ENCODE results near the gene CA12. TPM values are rescaled to one million over a fixed set of nuclear protein-coding genes. Genes with fewer than 3 reads are reported as not detected.

The CA12 gene
- total RNA-seq, 2 donors from 2014 or later, result 8.1 to 26.8 TPM

DNA sequence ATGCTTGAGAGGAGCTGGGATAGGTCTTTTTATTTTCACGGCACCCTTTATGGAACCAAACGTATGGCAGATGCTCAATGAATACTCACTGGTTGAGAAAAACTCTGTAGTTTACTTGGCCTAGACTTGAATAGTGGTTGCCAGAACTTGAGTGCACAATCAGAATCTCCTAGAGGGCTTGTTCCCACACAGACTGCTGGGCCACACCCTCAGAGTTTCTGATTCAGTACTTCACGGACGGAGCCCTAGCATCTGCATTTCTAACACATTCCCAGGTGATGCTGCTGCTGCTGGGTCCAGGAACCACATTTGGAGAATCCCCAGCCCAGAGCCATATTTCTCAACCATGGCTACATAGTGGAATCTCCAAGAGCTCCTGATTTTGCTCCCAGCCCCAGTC lies 24.6 kb downstream of the CA12 start:
- TF ChIP-seq, protein P1, sequence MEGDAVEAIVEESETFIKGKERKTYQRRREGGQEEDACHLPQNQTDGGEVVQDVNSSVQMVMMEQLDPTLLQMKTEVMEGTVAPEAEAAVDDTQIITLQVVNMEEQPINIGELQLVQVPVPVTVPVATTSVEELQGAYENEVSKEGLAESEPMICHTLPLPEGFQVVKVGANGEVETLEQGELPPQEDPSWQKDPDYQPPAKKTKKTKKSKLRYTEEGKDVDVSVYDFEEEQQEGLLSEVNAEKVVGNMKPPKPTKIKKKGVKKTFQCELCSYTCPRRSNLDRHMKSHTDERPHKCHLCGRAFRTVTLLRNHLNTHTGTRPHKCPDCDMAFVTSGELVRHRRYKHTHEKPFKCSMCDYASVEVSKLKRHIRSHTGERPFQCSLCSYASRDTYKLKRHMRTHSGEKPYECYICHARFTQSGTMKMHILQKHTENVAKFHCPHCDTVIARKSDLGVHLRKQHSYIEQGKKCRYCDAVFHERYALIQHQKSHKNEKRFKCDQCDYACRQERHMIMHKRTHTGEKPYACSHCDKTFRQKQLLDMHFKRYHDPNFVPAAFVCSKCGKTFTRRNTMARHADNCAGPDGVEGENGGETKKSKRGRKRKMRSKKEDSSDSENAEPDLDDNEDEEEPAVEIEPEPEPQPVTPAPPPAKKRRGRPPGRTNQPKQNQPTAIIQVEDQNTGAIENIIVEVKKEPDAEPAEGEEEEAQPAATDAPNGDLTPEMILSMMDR (IDR thresholded peaks at IDR 0.05), result no peak
- ATAC-seq (ENCODE audit: insufficient number of reproducible peaks, low FRiP score, low read depth) (no peak), DNase-seq (ENCODE audit: low spot score) (no peak)
- no peak overlapping the region for H3K27ac ChIP-seq
- H3K4me3 ChIP-seq, result no peak overlapping the region
- H3K27me3 ChIP-seq (replicated peaks; ENCODE audit: insufficient read depth), result no peaks in the 10 kb centered on the region
- no peaks in the 10 kb centered on the region for H3K36me3 ChIP-seq
- no peaks in the 10 kb centered on the region for H3K9me3 ChIP-seq
- no peaks in the 10 kb centered on the region for H3K4me1 ChIP-seq (ENCODE audit: control insufficient read depth in 1 of 2, low read depth in 2 of 2)

DNA sequence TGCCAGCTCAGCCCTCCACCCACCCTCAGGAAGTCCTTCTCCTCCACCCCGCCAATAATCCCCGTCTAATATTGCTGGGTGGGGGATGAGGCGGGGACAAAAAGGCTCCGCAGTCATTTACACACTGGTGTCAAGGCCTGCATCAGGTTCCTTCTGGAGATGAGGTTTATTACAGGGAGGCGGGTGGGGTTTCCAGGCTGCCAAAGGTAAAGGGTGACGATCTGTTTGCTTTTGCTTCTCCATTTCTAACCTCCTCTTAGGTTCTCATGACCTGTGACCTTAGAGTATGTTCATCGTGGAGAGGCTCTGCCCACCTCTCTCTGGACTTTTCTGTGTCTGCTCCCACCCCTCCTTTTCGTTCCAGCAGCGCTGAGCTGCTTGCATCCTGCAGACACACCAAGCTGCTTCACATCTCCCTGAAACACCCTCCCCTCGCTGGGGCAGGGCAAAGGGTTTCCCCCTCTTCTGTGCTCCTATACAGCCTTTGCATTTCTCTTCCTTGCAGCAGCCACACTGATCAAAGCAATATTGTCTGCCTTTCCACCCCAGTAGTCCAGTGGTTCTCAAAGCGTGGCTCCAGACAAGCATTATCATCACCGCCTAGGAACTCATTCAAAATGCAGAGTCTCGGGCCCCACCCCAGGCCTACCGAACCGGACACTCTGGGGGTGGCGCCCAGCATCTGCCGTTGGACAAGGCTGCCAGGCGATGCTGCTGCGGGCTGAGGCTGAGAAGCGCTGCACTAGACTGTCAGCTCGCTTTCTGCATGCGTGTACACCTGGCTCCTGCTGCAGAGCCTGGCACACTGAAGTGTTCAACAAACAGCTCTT lies 26.6 kb downstream of the CA12 start:
- Histone ChIP-seq H3K4me3 (no peak overlapping the region), H3K4me1 (ENCODE audit: control insufficient read depth in 1 of 2, low read depth in 2 of 2) (peaks cover 0 to 6% of the 10 kb centered on the region in 2 donors), H3K27me3 (replicated peaks; ENCODE audit: insufficient read depth) (no peaks in the 10 kb centered on the region), H3K27ac (no peak overlapping the region), H3K36me3 (no peaks in the 10 kb centered on the region), H3K9me3 (no peaks in the 10 kb centered on the region)
- ATAC-seq (ENCODE audit: insufficient number of reproducible peaks, low FRiP score, low read depth) (no peak), DNase-seq (ENCODE audit: low spot score) (no peak)
- TF ChIP-seq, protein P1 (IDR thresholded peaks at IDR 0.05), result no peak

DNA sequence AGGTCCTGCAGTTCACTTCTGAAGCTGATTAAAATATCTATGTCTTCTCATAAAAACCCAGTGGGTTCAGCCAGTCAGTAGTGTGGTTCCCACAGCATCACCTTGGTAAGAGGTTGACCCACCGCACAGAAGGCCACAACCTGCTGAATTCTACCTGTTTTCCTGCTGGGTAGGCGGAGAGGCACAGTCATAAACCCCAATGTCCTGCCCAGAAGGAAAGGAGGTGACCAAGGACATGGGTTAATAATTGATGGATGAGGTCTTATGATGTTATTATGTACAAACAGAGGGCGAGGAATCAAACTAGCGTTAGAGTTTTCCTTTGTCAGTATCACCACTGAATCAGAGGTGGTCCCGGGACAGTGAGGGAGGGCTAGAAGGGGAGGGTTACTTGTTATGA lies 27.8 kb downstream of the CA12 start:
- Histone ChIP-seq H3K4me1 (ENCODE audit: control insufficient read depth in 1 of 2, low read depth in 2 of 2) (peaks cover 6 to 17% of the 10 kb centered on the region in 2 donors), H3K4me3 (no peak overlapping the region), H3K36me3 (no peaks in the 10 kb centered on the region), H3K27ac (no peak overlapping the region), H3K27me3 (replicated peaks; ENCODE audit: insufficient read depth) (no peaks in the 10 kb centered on the region), H3K9me3 (no peaks in the 10 kb centered on the region)
- DNase-seq (ENCODE audit: low spot score), result no peak
- TF ChIP-seq, protein P1 (IDR thresholded peaks at IDR 0.05), result no peak
- ATAC-seq (ENCODE audit: insufficient number of reproducible peaks, low FRiP score, low read depth), result no peak

DNA sequence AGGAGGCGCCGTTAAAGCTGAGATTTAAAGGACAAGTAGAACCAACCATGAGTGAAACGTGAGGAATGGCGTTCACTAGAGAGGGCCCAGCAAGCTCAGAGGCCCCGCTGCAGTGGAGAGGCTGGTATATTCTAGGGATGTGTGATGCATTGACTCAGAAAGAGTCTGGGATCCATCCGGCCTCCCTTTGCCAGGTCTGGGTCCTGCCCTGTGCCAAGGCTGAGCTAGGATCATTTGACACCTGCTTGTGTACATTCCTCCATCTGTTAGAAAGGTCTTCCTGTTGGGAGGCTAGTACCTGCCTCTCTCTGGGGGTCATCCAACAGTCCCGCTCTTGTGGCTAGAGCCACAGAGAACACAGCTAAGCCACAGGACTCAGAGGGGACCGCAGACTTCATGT lies 28.4 kb downstream of the CA12 start:
- TF ChIP-seq, protein P1 (IDR thresholded peaks at IDR 0.05), result no peak
- ATAC-seq (ENCODE audit: insufficient number of reproducible peaks, low FRiP score, low read depth) (no peak), DNase-seq (ENCODE audit: low spot score) (no peak)
- no peaks in the 10 kb centered on the region for H3K9me3 ChIP-seq
- H3K27ac ChIP-seq, result no peak overlapping the region
- no peaks in the 10 kb centered on the region for H3K27me3 ChIP-seq (replicated peaks; ENCODE audit: insufficient read depth)
- H3K4me3 ChIP-seq, result no peak overlapping the region
- peaks cover 10 to 24% of the 10 kb centered on the region in 2 donors for H3K4me1 ChIP-seq (ENCODE audit: control insufficient read depth in 1 of 2, low read depth in 2 of 2)
- no peaks in the 10 kb centered on the region for H3K36me3 ChIP-seq

DNA sequence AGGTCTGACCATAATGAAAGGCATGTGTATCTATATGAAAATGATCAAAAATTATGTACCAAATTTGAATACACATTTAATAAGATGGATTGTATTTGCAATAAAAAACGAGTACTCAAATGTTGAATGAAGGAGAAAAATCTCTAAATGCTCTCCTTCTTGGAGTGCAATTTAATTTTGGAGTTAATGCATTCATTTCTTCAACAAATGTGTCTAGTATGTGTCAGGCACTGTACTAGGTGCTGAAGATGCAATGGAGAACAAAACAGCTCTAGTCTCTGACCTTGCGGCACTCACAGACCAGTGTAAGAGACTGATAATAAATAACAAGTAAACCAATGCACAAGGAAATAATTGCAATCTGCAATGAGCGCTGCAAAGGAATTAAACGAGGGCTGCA lies 28.8 kb downstream of the CA12 start:
- Histone ChIP-seq H3K27me3 (replicated peaks; ENCODE audit: insufficient read depth) (no peaks in the 10 kb centered on the region), H3K4me3 (no peak overlapping the region), H3K9me3 (no peaks in the 10 kb centered on the region), H3K4me1 (ENCODE audit: control insufficient read depth in 1 of 2, low read depth in 2 of 2) (peaks cover 10 to 26% of the 10 kb centered on the region in 2 donors), H3K27ac (no peak overlapping the region), H3K36me3 (no peaks in the 10 kb centered on the region)
- TF ChIP-seq, protein P1 (IDR thresholded peaks at IDR 0.05), result no peak
- DNase-seq (ENCODE audit: low spot score) (no peak), ATAC-seq (ENCODE audit: insufficient number of reproducible peaks, low FRiP score, low read depth) (no peak)

Data from thoracic aorta (tissue), 2 donors.